KMS-11 (cell line): ENCODE data around the gene CRYBB1.

ENCODE experiments used
- H2AFZ ChIP-seq: fragments of 200-600 bp; sonication (generic); 2 replicates; pipeline ENCODE4 v1.6.1; 2016; ENCODE audit warnings: antibody characterized with exemption, mixed run types, low read depth
- H3K27ac ChIP-seq: fragments of 200-600 bp; sonication (generic); 2 replicates; pipeline ENCODE4 v1.6.1; 2016; ENCODE audit warnings: mild to moderate bottlenecking, mixed run types
- H3K27me3 ChIP-seq: fragments of 200-600 bp; sonication (generic); 2 replicates; pipeline ENCODE4 v1.6.1; 2017; ENCODE audit warnings: mild to moderate bottlenecking, low read depth, mixed run types, moderate library complexity; ENCODE audit not compliant: insufficient read depth
- H3K36me3 ChIP-seq: fragments of 200-600 bp; sonication (generic); 2 replicates; pipeline ENCODE4 v1.6.1; 2017; ENCODE audit warnings: mild to moderate bottlenecking, mixed run types; ENCODE audit not compliant: insufficient read depth
- H3K4me1 ChIP-seq: fragments of 200-600 bp; sonication (generic); 2 replicates; pipeline ENCODE4 v1.6.1; 2016; ENCODE audit warnings: mild to moderate bottlenecking, low read depth, mixed run types; ENCODE audit not compliant: poor library complexity, severe bottlenecking
- H3K4me2 ChIP-seq: fragments of 200-600 bp; sonication (generic); 2 replicates; pipeline ENCODE4 v1.7.0; 2016; ENCODE audit warnings: mild to moderate bottlenecking, mixed run types
- H3K4me3 ChIP-seq: fragments of 200-600 bp; sonication (generic); IDR thresholded peaks from 2 replicates; pipeline ENCODE4 v1.6.1; 2017; ENCODE audit warnings: low read depth, low read length, mixed read lengths; ENCODE audit not compliant: insufficient read depth
- H3K79me2 ChIP-seq: fragments of 200-600 bp; sonication (generic); 2 replicates; pipeline ENCODE4 v1.6.1; 2016; ENCODE audit warnings: low read depth, mixed run types; ENCODE audit not compliant: insufficient read depth
- H3K9ac ChIP-seq: fragments of 200-600 bp; sonication (generic); 2 replicates; pipeline ENCODE4 v1.6.1; 2016; ENCODE audit warnings: mild to moderate bottlenecking, mixed run types
- H4K20me1 ChIP-seq: fragments of 200-600 bp; sonication (generic); 2 replicates; pipeline ENCODE4 v1.6.1; 2016; ENCODE audit warnings: mild to moderate bottlenecking, mixed run types; ENCODE audit not compliant: insufficient read depth
- TF ChIP-seq, protein P1 (sequence below): fragments of 200-600 bp; sonication (generic); conservative IDR thresholded peaks from 2 replicates; pipeline ENCODE4 v1.6.1; 2017; ENCODE audit warnings: low read depth, mild to moderate bottlenecking, antibody characterized with exemption, low read length, moderate library complexity, mixed read lengths

The CRYBB1 gene

DNA sequence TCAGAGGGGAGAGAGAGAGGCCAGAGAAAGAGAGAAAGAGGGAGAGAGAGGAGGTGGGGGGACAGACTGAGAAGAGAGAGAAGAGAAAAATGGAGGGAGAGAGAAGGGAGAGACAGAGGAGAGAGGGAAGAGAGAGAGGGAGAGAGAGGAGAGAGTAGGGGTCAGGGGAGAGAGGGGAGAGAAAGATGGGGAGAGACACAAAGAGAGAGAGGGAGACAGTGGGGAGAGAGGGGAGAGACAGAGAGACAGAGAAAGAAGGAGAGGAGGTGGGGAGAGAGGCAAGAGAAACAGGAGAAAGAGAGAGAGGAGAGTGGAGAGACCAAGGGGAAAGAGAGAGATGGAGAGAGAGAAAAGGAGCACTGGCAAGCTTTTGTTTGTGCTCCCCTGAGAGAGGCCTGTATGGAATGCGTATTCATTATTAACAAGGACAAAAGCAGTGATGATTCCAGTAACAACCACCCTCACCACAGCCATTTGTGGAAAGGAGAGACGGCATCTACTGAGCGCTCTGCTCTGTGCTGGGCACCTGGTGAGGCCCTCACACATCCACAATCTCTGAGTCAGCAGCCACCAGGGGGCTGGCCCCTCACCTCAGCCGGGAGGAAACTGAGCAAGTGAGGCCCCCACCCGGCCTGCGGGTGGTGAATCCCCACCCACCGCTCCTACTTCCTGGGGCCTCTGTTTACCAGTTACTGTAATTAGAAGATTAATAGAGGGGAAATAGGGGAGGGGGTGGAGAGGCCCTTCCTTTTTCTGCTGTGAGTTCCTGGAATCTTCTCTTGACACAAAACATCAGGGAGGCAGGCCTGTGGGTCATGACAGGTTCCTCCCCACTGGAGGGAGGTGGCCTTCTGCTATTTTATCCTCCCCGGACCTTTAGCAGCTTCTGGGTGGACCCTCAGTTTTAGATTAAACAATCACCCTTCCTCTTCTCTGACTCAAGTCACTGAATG, 24.9 kb upstream of the CRYBB1 start:
- H3K4me1 ChIP-seq, result peaks cover 79% of the 10 kb centered on the region
- TF ChIP-seq, protein P1, sequence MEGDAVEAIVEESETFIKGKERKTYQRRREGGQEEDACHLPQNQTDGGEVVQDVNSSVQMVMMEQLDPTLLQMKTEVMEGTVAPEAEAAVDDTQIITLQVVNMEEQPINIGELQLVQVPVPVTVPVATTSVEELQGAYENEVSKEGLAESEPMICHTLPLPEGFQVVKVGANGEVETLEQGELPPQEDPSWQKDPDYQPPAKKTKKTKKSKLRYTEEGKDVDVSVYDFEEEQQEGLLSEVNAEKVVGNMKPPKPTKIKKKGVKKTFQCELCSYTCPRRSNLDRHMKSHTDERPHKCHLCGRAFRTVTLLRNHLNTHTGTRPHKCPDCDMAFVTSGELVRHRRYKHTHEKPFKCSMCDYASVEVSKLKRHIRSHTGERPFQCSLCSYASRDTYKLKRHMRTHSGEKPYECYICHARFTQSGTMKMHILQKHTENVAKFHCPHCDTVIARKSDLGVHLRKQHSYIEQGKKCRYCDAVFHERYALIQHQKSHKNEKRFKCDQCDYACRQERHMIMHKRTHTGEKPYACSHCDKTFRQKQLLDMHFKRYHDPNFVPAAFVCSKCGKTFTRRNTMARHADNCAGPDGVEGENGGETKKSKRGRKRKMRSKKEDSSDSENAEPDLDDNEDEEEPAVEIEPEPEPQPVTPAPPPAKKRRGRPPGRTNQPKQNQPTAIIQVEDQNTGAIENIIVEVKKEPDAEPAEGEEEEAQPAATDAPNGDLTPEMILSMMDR, result 0 out of 2 replicates have a peak, but pooled peaks have one; percentile 27

DNA sequence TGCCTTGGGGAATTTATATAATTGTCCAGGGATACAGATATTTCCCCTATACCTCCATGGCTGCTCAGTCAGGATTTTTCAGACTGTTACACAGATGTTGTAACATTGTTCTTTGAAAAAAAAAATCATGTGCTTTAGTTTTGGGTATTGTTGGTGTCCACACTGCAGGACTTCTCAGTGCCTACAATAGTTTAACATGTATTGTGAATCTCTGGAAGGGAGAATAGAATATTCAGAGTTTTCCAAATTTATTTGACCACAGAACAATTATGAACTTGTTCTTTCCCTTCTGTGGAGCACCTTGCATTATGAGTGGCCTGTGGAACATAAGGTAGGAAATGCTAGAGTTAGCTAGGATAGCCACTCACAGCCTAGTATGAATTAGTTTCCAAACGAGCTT, 18.5 kb upstream of the CRYBB1 start:
- H3K9ac ChIP-seq, result no peak overlapping the region
- H3K4me1 ChIP-seq, result peaks cover 16% of the 10 kb centered on the region
- no peak overlapping the region for H3K4me2 ChIP-seq
- H3K36me3 ChIP-seq, result no peaks in the 10 kb centered on the region
- no peak overlapping the region; the same call in 1 of the 2 replicates for H3K27ac ChIP-seq
- no peaks in the 10 kb centered on the region for H3K79me2 ChIP-seq
- H3K27me3 ChIP-seq, result no peaks in the 10 kb centered on the region
- no peak overlapping the region for H2AFZ ChIP-seq
- no peaks in the 10 kb centered on the region for H4K20me1 ChIP-seq
- TF ChIP-seq, protein P1, result no peak
- no peak overlapping the region for H3K4me3 ChIP-seq

More for the DNA sequence above, 24.9 kb upstream of the CRYBB1 start:
- Histone ChIP-seq H3K27ac (peak overlapping the region; percentile 92), H3K9ac (peak overlapping the region; percentile 54; the same call in 1 of the 2 replicates), H3K36me3 (no peaks in the 10 kb centered on the region), H3K79me2 (no peaks in the 10 kb centered on the region), H3K4me3 (no peak overlapping the region), H3K27me3 (no peaks in the 10 kb centered on the region), H4K20me1 (no peaks in the 10 kb centered on the region), H3K4me2 (peak overlapping the region; percentile 69), H2AFZ (peak overlapping the region; percentile 46; the same call in 1 of the 2 replicates)

DNA sequence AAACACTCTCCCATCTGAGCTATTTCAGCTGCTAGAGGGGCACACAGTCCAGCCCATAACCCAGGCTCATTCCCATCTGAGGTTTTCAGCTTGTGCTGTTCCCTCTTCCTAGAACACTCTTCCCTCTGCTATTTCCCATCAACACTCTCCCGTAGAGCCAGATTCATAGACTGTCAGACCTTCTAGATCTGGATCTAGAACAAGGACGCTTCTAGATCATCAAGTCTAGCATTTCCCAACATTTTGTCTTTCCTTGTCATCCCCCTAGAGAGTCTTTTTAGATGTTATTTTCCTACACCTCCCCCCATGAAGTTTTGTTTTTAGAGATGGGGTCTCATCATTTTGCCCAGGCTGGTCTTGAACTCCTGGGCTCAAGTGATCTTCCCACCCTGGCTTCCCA, 17.3 kb upstream of the CRYBB1 start:
- peaks cover 11% of the 10 kb centered on the region for H3K4me1 ChIP-seq
- H3K4me3 ChIP-seq, result no peak overlapping the region
- H3K27ac ChIP-seq, result no peak overlapping the region
- no peaks in the 10 kb centered on the region for H3K27me3 ChIP-seq
- H3K79me2 ChIP-seq, result no peaks in the 10 kb centered on the region
- no peak overlapping the region for H3K4me2 ChIP-seq
- no peak overlapping the region for H3K9ac ChIP-seq
- H3K36me3 ChIP-seq, result no peaks in the 10 kb centered on the region
- TF ChIP-seq, protein P1, result no peak
- no peaks in the 10 kb centered on the region for H4K20me1 ChIP-seq
- H2AFZ ChIP-seq, result no peak overlapping the region

DNA sequence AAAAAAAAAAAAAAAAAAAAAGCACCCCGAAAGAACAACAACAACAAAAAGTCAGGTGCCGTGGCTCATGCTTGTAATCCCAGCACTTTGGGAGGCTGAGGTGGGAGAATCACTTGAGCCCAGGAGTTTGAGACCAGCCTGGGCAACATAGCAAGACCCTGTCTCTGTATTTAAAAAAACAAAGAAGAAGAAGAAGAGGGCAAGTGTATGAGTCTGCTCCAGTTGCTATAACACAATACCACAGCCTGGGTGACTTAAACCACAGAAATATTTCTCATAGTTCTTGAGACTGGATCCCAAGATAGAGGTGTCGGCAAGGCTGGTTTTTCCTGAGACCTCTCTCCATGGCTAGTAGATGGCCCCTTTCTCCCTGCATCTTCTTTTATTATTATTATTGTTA, 16.4 kb upstream of the CRYBB1 start:
- Histone ChIP-seq H3K79me2 (no peaks in the 10 kb centered on the region), H3K4me2 (no peak overlapping the region), H4K20me1 (no peaks in the 10 kb centered on the region), H3K4me1 (peaks cover 9% of the 10 kb centered on the region), H2AFZ (no peak overlapping the region), H3K4me3 (no peak overlapping the region), H3K27ac (no peak overlapping the region), H3K27me3 (no peaks in the 10 kb centered on the region), H3K9ac (no peak overlapping the region), H3K36me3 (no peaks in the 10 kb centered on the region)
- TF ChIP-seq, protein P1, result no peak
